RPMI8226 (cell line): ENCODE data around the gene CDCA7.
"Not testable (repeated sequence)": the region's sequence is repeated elsewhere in the genome, so short reads cannot be mapped to it uniquely, and the experiment has no call there.

ENCODE experiments used
- DNase-seq: peaks from one replicate; pipeline ENCODE4 v3.0.0-alpha.2; 2015

The CDCA7 gene

GRCh38 chr2:173354582-173355131 lies at the start of gene CDCA7:
CDCA7 (plus strand) TSS chr2:173354872; CDS start chr2:173354964, 92 bp downstream.
- DNase-seq: peak; percentile 86

GRCh38 chr2:173305303-173305702 lies 49.4 kb upstream of the CDCA7 start:
- no peak for DNase-seq

- no peak for DNase-seq
These were observed 47.4 kb upstream of the CDCA7 start for GRCh38 chr2:173307293-173307692.

- not testable (repeated sequence) for DNase-seq
These were observed 45.3 kb upstream of the CDCA7 start for GRCh38 chr2:173309370-173309769.

GRCh38 chr2:173311844-173312606 lies 42.6 kb upstream of the CDCA7 start:
- DNase-seq: no peak

GRCh38 chr2:173323371-173323770 lies 31.3 kb upstream of the CDCA7 start:
- DNase-seq: no peak

GRCh38 chr2:173326806-173327205 lies 27.9 kb upstream of the CDCA7 start:
- no peak for DNase-seq

GRCh38 chr2:173327421-173327820 lies 27.3 kb upstream of the CDCA7 start:
- DNase-seq: no peak

- DNase-seq: not testable (repeated sequence)
These were observed 21.7 kb upstream of the CDCA7 start for GRCh38 chr2:173333003-173333402.

- DNase-seq: no peak
These were observed 14.9 kb upstream of the CDCA7 start for GRCh38 chr2:173339807-173340206.

GRCh38 chr2:173343921-173344320 lies 10.8 kb upstream of the CDCA7 start:
- DNase-seq: no peak

GRCh38 chr2:173346035-173346434 lies 8.6 kb upstream of the CDCA7 start:
- DNase-seq: no peak

GRCh38 chr2:173347305-173348168 lies 7.1 kb upstream of the CDCA7 start:
- DNase-seq: no peak

GRCh38 chr2:173349287-173349686 lies 5.4 kb upstream of the CDCA7 start:
- no peak for DNase-seq

- DNase-seq: no peak
These were observed 4.3 kb upstream of the CDCA7 start for GRCh38 chr2:173350383-173350782.

- no peak for DNase-seq
These were observed 2.8 kb upstream of the CDCA7 start for GRCh38 chr2:173351879-173352278.

GRCh38 chr2:173353556-173353955 lies 1.1 kb upstream of the CDCA7 start:
- peak; percentile 6 for DNase-seq

- DNase-seq: peak; percentile 77
These were observed 545 bp upstream of the CDCA7 start for GRCh38 chr2:173354073-173354581.

- peak; percentile 73 for DNase-seq
These were observed 627 bp downstream of the CDCA7 start for GRCh38 chr2:173355132-173355865.

- no peak for DNase-seq
These were observed 1.3 kb downstream of the CDCA7 start for GRCh38 chr2:173355866-173356508.

- DNase-seq: no peak
These were observed 2.7 kb downstream of the CDCA7 start for GRCh38 chr2:173357346-173357745.

- no peak for DNase-seq
These were observed 3.9 kb downstream of the CDCA7 start for GRCh38 chr2:173358616-173359015.
